ENCODE measurements around the gene NCR2.

Gene NCR2

DNA sequence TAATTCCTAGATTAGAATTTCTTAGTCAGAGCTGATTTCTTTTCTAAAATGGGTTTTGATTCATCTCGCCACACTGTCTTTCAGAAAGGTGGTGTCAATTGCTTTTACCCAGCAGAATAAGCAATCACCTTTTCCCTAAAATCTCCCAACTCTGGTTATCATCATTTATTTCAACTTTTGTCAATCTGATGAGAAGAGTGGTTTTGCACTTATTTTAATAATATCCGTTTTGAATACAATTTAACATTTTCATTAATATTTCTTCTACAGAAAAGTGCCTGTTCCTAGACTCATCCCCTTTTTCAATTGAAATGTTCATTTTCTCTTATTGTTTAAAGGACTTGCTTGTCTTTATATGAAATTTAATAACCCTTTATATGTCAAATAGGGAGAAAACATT is 8.2 kb upstream of the NCR2 start:
- DNase-seq = no peak

GRCh38 chr6:41331401-41332150 is 3.8 kb upstream of the NCR2 start:
- no peak for DNase-seq

- no peak for DNase-seq
These were observed 3.2 kb upstream of the NCR2 start for GRCh38 chr6:41332241-41332640.

DNA sequence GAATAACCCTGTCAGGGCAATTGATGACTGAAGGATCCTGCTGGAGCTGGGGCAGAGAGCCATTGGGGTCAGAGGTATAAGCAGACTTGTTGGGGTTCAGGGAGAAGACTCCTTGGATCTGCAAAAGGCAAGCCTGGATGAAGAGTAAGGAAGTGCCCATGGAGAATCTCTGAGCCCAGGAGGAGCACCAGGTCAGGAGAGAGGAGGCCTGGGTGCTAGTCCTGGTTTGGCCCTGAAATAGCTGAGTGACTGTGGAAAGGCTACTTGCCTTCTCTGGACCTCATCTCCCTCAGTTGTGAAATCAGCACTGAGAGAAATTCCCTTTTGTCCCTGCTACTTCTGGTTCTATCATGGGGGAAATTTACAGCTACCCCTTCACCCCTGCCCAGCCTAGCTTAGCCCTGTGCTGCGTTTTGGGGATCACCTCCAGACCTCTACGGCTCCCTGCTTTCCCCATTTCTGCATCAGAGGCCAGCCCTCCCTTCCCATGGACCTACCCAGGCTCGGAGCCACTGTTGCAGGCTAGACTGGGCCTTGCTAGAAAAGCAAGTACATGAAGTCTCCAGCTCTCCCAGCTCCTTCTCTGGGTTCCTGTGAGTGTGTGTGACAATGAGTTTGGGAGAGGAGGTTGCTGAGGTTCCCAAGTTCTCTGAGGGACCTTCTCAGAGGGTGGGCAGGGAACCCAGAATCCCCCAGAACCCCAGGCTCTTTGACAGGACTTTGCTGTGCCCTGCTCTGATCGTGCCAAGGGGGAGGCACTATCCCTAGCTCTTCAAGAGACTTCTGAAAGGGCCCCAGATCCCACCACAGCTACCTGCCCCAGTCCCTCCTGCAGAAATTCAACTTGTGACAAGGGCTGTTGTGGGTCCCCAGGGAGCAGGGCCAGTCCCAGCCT is 2.3 kb upstream of the NCR2 start:
- DNase-seq = no peak

- DNase-seq = no peak
These were observed 847 bp upstream of the NCR2 start for GRCh38 chr6:41334482-41335040.

DNA sequence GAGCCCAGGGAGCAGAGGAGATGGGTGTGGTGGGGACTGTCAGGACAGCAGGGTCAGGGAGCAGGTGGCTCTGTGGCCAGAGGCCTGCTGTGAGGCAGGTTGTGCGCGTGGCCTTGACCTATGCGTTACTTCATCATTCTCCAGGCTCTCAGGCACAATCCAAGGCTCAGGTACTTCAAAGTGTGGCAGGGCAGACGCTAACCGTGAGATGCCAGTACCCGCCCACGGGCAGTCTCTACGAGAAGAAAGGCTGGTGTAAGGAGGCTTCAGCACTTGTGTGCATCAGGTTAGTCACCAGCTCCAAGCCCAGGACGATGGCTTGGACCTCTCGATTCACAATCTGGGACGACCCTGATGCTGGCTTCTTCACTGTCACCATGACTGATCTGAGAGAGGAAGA is 535 bp downstream of the NCR2 start:
- DNase-seq = no peak

- no peak for DNase-seq
These were observed 1.4 kb downstream of the NCR2 start for GRCh38 chr6:41336824-41337223.

- DNase-seq = no peak
These were observed 2.3 kb downstream of the NCR2 start for GRCh38 chr6:41337709-41338108.

GRCh38 chr6:41338659-41339058 is 3.3 kb downstream of the NCR2 start:
- DNase-seq = no peak

DNA sequence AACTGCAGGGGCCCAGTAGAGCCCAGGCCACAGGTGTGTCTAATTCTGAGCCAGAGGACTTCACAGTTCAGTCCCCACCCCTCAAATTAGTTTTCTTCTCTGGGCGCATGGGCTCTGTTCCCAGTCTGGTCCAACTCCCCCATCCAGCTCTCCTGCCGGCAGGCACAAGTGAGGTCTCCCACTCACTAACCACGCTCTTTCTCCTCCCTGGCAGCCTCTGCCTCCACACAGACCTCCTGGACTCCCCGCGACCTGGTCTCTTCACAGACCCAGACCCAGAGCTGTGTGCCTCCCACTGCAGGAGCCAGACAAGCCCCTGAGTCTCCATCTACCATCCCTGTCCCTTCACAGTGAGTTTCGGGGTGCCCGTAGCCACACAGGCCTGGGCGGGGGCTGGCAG is 6.2 kb downstream of the NCR2 start:
- DNase-seq = no peak

DNA sequence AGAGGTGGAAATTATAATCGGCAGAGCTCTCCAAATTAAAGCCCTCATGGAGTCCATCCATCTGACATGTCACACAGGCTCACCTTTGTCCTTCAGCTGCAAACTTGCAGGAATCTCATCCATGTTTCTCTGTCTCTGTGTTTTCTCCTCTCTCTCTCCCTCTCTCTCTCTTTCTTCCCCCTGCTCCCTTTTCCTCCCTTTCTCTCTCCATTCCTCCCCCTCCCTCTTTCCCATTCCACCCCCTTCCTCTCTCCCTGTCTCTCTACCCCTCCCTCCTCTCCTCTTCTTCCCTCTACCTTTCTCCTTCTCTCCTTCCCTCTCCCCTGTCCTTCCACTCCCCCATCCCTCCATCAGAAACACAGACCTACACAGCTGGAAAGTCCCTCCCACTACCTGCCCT is 6.8 kb downstream of the NCR2 start:
- DNase-seq = no peak

GRCh38 chr6:41343641-41344187 is 8.3 kb downstream of the NCR2 start:
- DNase-seq = no peak

- no peak for DNase-seq
These were observed 9.5 kb downstream of the NCR2 start for GRCh38 chr6:41344876-41345275.

DNA sequence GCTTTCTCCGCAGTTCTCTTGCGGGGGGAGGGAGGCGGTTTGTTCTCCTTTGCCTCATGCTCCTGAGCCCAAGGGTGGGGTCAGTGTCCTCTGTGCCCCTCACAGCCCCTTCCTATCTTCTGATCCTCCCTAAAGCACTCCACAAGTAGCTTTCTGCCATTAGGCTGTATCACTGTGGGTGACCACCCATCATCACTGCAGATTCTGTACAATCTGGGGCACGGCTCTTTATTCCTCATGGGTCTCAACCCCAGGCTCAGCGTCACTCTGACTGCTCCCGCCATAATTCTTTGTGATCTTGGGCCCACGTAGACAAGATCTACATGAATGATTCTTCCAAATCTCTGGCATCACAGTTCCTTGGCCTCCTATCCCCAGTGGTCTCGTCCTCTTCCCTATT is 10.5 kb downstream of the NCR2 start:
- no peak for DNase-seq

- no peak for DNase-seq
These were observed 11.0 kb downstream of the NCR2 start for GRCh38 chr6:41346441-41346840.

DNA sequence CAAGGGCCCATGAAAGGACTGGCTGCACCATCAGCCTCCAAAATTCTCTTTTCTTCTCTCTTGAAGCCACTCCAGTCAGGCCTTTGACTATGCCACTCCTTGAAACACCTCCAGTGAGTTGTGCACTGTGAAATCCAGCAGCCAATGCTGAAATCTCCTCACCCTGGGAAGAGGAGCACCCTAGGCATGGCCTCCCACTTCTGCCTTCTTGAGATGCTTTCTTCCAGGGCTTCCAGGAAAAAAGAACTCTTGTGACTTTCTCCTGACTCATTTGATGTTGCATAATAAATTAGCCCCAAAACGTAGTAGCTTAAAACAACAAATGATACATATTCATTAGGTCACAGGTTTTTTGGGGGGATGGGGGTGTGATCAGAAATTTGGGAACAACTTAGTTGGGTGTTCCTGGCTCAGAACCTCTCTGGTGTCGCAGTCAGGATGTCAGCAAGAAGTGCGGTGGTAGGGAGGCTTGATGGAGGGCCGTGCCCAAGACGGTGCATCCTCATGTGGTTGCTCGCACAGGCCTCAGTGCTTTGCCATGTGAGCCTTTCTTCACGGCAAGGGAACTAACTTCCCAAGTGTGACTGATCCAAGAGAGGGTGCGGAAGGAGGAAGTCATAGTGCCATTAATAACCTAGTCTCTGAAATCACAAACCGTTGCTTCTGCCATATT is 12.1 kb downstream of the NCR2 start:
- DNase-seq = no peak

GRCh38 chr6:41348934-41349333 is 13.5 kb downstream of the NCR2 start:
- DNase-seq = no peak

GRCh38 chr6:41352396-41352795 is 17.0 kb downstream of the NCR2 start:
- no peak for DNase-seq

DNA sequence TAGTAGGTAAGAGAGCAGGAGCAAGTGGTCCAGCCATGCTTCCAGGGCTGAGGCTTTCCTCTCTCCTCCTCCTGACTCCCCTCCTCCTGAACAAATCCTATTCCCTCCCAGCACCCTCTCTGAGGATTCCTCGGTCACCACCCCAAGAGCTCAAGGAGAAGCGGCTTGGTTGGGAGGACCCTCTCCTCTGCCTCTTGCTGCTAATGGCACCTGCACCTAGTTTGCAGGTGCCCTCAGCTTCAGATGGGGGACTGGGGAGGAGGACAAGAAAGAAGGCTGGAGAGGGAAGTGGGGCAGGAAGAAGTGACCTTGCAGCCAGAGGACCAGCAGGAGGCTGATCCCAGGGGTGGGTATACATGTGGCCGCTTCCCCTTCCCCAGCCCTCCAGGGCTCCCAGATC is 17.5 kb downstream of the NCR2 start:
- DNase-seq = no peak

DNA sequence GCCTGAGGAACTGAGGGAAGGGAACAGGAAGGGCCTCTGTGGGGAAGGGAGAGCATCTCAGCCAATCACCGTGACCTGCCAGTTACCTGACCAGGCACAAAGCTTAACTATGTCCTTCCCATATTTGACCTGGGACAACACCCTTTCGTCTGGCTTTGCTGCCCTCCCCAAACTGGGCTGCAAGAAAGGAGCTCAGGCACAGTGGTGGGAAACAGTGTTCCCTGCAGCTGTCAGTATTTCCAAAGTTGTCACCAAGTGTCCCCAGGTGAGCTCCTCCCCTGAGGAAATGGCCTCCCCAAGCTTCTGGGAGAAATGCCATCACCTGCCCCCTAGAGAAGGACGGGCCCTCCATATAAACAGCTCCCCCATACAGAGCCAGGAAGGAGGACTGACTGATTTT is 17.9 kb downstream of the NCR2 start:
- DNase-seq = no peak

- DNase-seq = no peak
These were observed 20.5 kb downstream of the NCR2 start for GRCh38 chr6:41355952-41356351.

- DNase-seq = no peak
These were observed 21.4 kb downstream of the NCR2 start for GRCh38 chr6:41356825-41357224.

Data from hypothalamus (tissue), 51 donors.